Endothelial cell of umbilical vein (primary cell): ENCODE results near the gene TICRR. TPM values are rescaled to one million over a fixed set of nuclear protein-coding genes. Genes with fewer than 3 reads are reported as not detected.

ENCODE experiments used
- BruUV-seq: library from RNA; stranded (reverse); fragments of 400-500 nt; replicated peaks from 2 replicates; lab custom pipeline; 2021; lab: Mats Ljungman, UMichigan
- CTCF ChIA-PET: fragments of 300-600, 350-600 bp; sonication (Branson Sonifier 250); formaldehyde crosslinking; loops from one replicate; lab custom pipeline; 2021; ENCODE audit warnings: antibody characterized with exemption, inconsistent platforms; lab: Charles Lee
- POLR2A ChIA-PET: fragments of 300-600, 350-600 bp; sonication (Branson Sonifier 250); formaldehyde crosslinking; loops from one replicate; lab custom pipeline; 2021; ENCODE audit warnings: antibody characterized with exemption, inconsistent platforms; lab: Charles Lee
- DNase-seq: peaks from one replicate; pipeline ENCODE4 v3.0.0-alpha.2; 2011; ENCODE audit warnings: low read depth, low spot score
- FAIRE-seq: peaks from 2 replicates; lab custom pipeline; 2011; peaks lifted over from hg19 to GRCh38; lab: Jason Lieb, UNC
- H2AFZ ChIP-seq: 2 replicates; pipeline ENCODE4 v1.6.0; 2012; ENCODE audit warnings: low read depth, low read length, control low read depth, inconsistent platforms
- H3K27ac ChIP-seq: 2 replicates; pipeline ENCODE4 v1.5.1; 2011; ENCODE audit warnings: low read depth, mild to moderate bottlenecking, control low read depth, low read length, moderate library complexity; ENCODE audit not compliant: insufficient read depth
- H3K27me3 ChIP-seq, 2 experiments: 2 replicates each; pipeline versions ENCODE4 v1.6.0 to v1.6.1; 2011; ENCODE audit warnings: low read length in 2 of 2, mixed read lengths in 1 of 2; ENCODE audit not compliant: control insufficient read depth in 2 of 2, insufficient read depth in 2 of 2
- H3K36me3 ChIP-seq, 2 experiments: 2 replicates in 1 of 2; 3 replicates in 1 of 2; pipeline ENCODE4 v1.5.1; 2011; ENCODE audit warnings: low read length in 2 of 2, mild to moderate bottlenecking in 1 of 2, moderate library complexity in 1 of 2; ENCODE audit not compliant: control insufficient read depth in 2 of 2, insufficient read depth in 2 of 2; ENCODE audit errors: extremely low read depth in 1 of 2
- H3K4me1 ChIP-seq: 3 replicates; pipeline ENCODE4 v1.5.1; 2011; ENCODE audit warnings: mild to moderate bottlenecking, low read length; ENCODE audit not compliant: control insufficient read depth, insufficient read depth; ENCODE audit errors: extremely low read depth
- H3K4me2 ChIP-seq: 2 replicates; pipeline ENCODE4 v1.6.1; 2011; ENCODE audit warnings: low read length, control low read depth, mixed read lengths; ENCODE audit not compliant: insufficient read depth
- H3K4me3 ChIP-seq, 3 experiments: fragments of 200-600 bp in 1 of 3; sonication (generic), shearing (Covaris generic) in 1 of 3; replicated peaks in 1 of 3; 2 replicates each; pipeline ENCODE4 v1.5.1; 2011 to 2016; ENCODE audit warnings: control low read depth in 3 of 3, low read length in 3 of 3, mild to moderate bottlenecking in 2 of 3, inconsistent platforms in 1 of 3, low read depth in 1 of 3, moderate library complexity in 1 of 3; ENCODE audit not compliant: insufficient read depth in 1 of 3
- H3K79me2 ChIP-seq: 2 replicates; pipeline ENCODE4 v1.6.0; 2012; ENCODE audit warnings: low read length, inconsistent platforms; ENCODE audit not compliant: control insufficient read depth, insufficient read depth
- H3K9ac ChIP-seq: replicated peaks from 2 replicates; pipeline ENCODE3; 2011; ENCODE audit warnings: low read length, control low read depth; ENCODE audit not compliant: insufficient read depth; ENCODE audit errors: extremely low read depth
- H3K9me1 ChIP-seq: replicated peaks from 3 replicates; pipeline ENCODE4 v1.6.0; 2011; ENCODE audit warnings: mild to moderate bottlenecking, low read length; ENCODE audit not compliant: control insufficient read depth, insufficient read depth; ENCODE audit errors: extremely low read depth
- H3K9me3 ChIP-seq: replicated peaks from 2 replicates; pipeline ENCODE4 v1.5.1; 2012; ENCODE audit warnings: low read length, inconsistent platforms; ENCODE audit not compliant: control insufficient read depth, insufficient read depth
- H4K20me1 ChIP-seq: replicated peaks from 2 replicates; pipeline ENCODE3; 2011; ENCODE audit warnings: mild to moderate bottlenecking, low read length; ENCODE audit not compliant: control insufficient read depth, insufficient read depth; ENCODE audit errors: extremely low read depth
- CTCF ChIP-seq, 2 donors: IDR thresholded peaks; 1 replicate in 1 of 2; 2 replicates in 1 of 2; pipeline ENCODE4 v1.5.1; 2011; ENCODE audit warnings: low read length in 2 of 2, mild to moderate bottlenecking in 2 of 2, moderate library complexity in 2 of 2, control low read depth in 1 of 2, inconsistent platforms in 1 of 2, low read depth in 1 of 2; ENCODE audit not compliant: insufficient read depth in 1 of 2; ENCODE audit errors: extremely low read depth in 1 of 2
- EZH2 ChIP-seq: IDR thresholded peaks from 2 replicates; pipeline ENCODE4 v1.6.1; 2012; ENCODE audit warnings: borderline replicate concordance, low read depth, mild to moderate bottlenecking, moderate library complexity, low read length, inconsistent platforms; ENCODE audit not compliant: severe bottlenecking
- FOS ChIP-seq: IDR thresholded peaks from 2 replicates; pipeline ENCODE4 v1.6.1; 2011; ENCODE audit warnings: mild to moderate bottlenecking, low read length, moderate library complexity, borderline replicate concordance; ENCODE audit not compliant: insufficient read depth
- GATA2 ChIP-seq: IDR thresholded peaks from 2 replicates; pipeline ENCODE4 v1.7.0; 2011; ENCODE audit warnings: low read depth, mild to moderate bottlenecking, moderate library complexity, mixed read lengths, low read length; ENCODE audit not compliant: insufficient read length, insufficient read depth
- JUN ChIP-seq: IDR thresholded peaks from 2 replicates; pipeline ENCODE4 v1.6.1; 2011; ENCODE audit warnings: borderline replicate concordance, low read depth; ENCODE audit not compliant: insufficient read length, insufficient read depth
- MAX ChIP-seq: IDR thresholded peaks from 2 replicates; pipeline ENCODE4 v1.6.1; 2011; ENCODE audit not compliant: insufficient read depth, insufficient read length
- MYC ChIP-seq: IDR thresholded peaks from one replicate; pipeline ENCODE4 v1.6.1; 2011; ENCODE audit warnings: mild to moderate bottlenecking, low read depth, low read length
- POLR2A ChIP-seq: IDR thresholded peaks from 2 replicates; pipeline ENCODE4 v1.6.1; 2012; ENCODE audit warnings: low read depth, mild to moderate bottlenecking, control low read depth, low read length
- POLR2AphosphoS5 ChIP-seq: IDR thresholded peaks from 2 replicates; pipeline ENCODE4 v1.6.1; 2012; ENCODE audit warnings: low read depth, mild to moderate bottlenecking, control low read depth, low read length, moderate library complexity; ENCODE audit not compliant: insufficient read depth
- dilution Hi-C: fragments of 300-500 bp; cut with MboI; formaldehyde crosslinking; loops from one replicate; pipeline ENCODE4 v1.15.0; 2019; ENCODE audit warnings: low sequenced_read_pairs; ENCODE audit not compliant: extremely low pct_ligation_motif_present
- intact Hi-C: fragments of 100-400 bp; cut with micrococcal nuclease; formaldehyde crosslinking; loops from one replicate; pipeline ENCODE4 v1.10.0; 2022
- polyA plus RNA-seq, 4 experiments: library from polyadenylated mRNA; depleted of rRNA in 3 of 4; stranded (reverse) in 3 of 4; unstranded in 1 of 4; fragments of >200 nt; gene quantifications; 2 replicates each; pipeline versions ENCODE4 v1.2.1 to v1.2.3, GENCODE V29; 2011 to 2012; ENCODE audit warnings: missing spikeins in 1 of 4
- total RNA-seq: library from RNA; stranded (reverse); gene quantifications from 2 replicates; pipeline ENCODE4 v1.2.3, GENCODE V29; 2021

Gene TICRR
- total and polyA plus RNA-seq, 2 donors (not counting 3 experiments of a cell fraction or from before 2014, with no cell fraction given) = 4.9 to 19.4 TPM

DNA sequence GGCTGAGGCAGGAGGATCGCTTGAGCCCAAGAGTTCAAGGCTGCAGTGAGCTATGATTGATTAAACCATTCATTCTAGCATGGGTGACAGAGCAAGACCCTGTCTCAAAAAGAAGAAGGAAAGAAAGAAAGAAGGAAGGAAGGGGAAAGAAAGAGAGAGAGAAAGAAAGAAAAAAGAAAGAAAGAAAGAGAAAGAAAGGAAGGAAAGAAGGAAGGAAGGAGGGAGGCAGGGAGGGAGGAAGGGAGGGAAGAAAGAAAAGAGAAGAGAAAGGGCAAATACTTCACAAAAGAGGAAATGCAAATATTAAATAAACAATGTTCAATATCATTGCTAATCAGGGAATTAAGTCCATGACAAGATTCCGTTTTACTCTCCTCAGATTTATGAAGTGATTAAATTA lies 84.0 kb downstream of the TICRR start:
- Histone ChIP-seq H3K9me1 (no peaks in the 10 kb centered on the region), H3K9ac (no peak overlapping the region), H3K79me2 (peaks cover 4% of the 10 kb centered on the region), H3K36me3 (no peaks in the 10 kb centered on the region), H3K27me3 (no peaks in the 10 kb centered on the region), H4K20me1 (no peaks in the 10 kb centered on the region), H3K27ac (no peak overlapping the region), H3K4me2 (no peak overlapping the region), H3K9me3 (no peaks in the 10 kb centered on the region), H3K4me1 (peaks cover 16% of the 10 kb centered on the region), H2AFZ (no peak overlapping the region), H3K4me3 (no peak overlapping the region)
- FAIRE-seq = no peak
- dilution Hi-C loops = no loop called here
- ChIA-PET CTCF (interaction anchor here (1.6 kb wide), 1 partner anchor 12 kb away, joined by 4 read pairs; no protein-coding TSS in a partner anchor), POLR2A (no interaction called here)
- no peak for DNase-seq
- BruUV-seq = no TSS peak
- intact Hi-C loops = no loop called here
- TF ChIP-seq MAX (no peak), POLR2AphosphoS5 (no peak), JUN (no peak), POLR2A (no peak), MYC (no peak), FOS (no peak), GATA2 (no peak), CTCF (IDR thresholded peaks at IDR 0.05; ENCODE audit: extremely low read depth in 1 of 2, insufficient read depth in 1 of 2, low read depth in 1 of 2, low read length in 2 of 2) (no peak), EZH2 (no peak)
